CD4-positive, alpha-beta T cell treated with Interleukin-1 beta for 1 hour (primary cell): Measurements from ENCODE around the gene MKNK1.

Experiments
- DNase-seq, 2 donors: peaks; one replicate each; pipeline ENCODE4 v3.0.0-alpha.2; 2020 to 2022

The MKNK1 gene

DNA sequence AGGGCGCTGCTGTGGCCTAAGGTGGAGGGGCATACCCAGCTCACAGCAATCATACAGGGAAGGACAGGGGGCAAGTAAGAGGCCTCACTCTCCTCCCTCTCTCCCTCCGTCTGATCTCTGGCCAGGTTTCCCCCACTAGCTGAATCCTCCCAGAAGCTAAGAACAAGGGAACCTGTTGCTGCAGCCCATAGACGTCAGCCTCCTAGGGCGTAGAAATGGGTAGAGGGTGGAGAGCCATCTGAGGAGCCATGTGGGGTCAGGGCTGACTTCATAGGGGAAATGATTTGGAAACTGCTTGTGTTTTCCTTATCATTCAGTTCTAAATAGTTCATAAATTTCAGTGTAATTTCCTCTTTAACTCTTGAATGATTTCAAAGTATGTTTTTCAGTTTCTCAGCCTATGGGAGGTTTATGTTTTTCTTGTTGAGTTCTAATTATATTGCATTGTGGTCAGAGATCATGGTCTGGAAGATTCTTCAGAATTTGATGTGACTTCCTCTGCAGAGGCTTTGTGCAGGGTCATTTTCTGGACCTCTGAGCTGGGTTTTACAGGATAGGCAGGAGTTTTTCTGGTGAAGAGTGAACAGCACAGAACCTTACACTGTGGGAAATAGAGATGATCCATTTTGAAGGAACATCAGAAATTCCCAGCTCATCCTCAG is 14.8 kb upstream of the MKNK1 start:
- no peak for DNase-seq

GRCh38 chr1:46617833-46618232 is 13.8 kb upstream of the MKNK1 start:
- DNase-seq = no peak

DNA sequence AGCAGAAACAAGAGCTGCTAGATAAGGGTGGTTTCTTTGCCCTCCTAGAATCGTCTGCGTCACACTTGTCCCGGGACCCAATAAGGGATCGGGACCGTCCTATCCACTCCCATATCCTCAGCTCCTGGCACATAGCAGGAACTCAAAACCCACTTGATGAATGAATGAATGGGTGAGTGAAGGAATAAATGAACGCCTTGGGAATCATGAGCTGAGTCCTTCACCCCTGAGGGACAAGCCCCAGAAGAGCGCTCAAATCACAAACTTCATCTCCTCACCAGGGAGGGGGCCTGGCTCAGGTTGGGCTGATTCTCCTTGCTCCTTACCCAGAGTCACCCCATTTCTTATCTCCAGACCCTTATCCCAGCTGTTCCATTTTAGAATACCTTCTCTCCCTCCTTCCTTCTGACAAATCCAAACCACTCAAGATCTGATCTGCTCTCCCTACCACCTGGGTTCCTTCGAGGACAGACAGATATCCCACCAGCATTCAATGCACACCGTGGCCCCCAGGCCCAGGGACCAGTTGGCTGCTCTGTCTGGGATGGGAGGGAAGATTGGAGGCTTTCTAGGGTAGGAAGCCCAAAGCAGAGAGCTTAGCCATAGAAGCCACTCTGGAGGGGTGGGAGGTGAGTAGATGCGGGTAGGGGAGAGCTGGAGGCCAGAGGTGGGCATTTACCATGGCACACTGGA is 13.2 kb upstream of the MKNK1 start:
- DNase-seq = no peak

- DNase-seq = peak; percentile 62 to 65
Observed at GRCh38 chr1:46616277-46617107, 12.4 kb upstream of the MKNK1 start, which contains the start of gene MOB3C. MOB3C (minus strand) TSS chr1:46616811; CDS start chr1:46613321, 3,490 bp downstream.

GRCh38 chr1:46615735-46616134 is 11.7 kb upstream of the MKNK1 start:
- no peak for DNase-seq

- no peak for DNase-seq
Observed at GRCh38 chr1:46615088-46615487, 11.0 kb upstream of the MKNK1 start.

DNA sequence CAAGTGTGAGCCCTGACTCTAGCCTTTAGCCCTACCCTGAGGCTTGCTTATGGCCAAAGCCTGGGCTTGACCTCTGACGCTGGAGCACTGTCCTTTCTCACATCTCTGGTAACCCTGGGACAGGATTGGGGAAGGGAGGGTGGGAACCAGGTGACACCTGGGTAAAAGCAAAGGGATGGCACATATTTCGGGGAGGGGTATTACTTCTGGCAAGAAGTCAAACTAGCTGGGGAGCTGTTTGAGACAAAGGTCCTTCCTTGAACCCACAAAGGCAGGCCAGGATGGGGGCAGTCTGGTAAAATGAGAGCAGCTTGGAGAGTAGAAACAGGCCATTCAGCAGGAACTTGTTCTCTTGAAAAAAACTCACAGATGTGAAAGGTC is 10.5 kb upstream of the MKNK1 start:
- DNase-seq = no peak

- peak; percentile 37 to 58 for DNase-seq
Observed at GRCh38 chr1:46613661-46614603, 9.9 kb upstream of the MKNK1 start.

- no peak for DNase-seq
Observed at GRCh38 chr1:46612937-46613660, 9.0 kb upstream of the MKNK1 start.

- no peak for DNase-seq
Observed at GRCh38 chr1:46611691-46612221, 7.7 kb upstream of the MKNK1 start.

- DNase-seq = no peak
Observed at GRCh38 chr1:46607345-46608130, 3.5 kb upstream of the MKNK1 start.

DNA sequence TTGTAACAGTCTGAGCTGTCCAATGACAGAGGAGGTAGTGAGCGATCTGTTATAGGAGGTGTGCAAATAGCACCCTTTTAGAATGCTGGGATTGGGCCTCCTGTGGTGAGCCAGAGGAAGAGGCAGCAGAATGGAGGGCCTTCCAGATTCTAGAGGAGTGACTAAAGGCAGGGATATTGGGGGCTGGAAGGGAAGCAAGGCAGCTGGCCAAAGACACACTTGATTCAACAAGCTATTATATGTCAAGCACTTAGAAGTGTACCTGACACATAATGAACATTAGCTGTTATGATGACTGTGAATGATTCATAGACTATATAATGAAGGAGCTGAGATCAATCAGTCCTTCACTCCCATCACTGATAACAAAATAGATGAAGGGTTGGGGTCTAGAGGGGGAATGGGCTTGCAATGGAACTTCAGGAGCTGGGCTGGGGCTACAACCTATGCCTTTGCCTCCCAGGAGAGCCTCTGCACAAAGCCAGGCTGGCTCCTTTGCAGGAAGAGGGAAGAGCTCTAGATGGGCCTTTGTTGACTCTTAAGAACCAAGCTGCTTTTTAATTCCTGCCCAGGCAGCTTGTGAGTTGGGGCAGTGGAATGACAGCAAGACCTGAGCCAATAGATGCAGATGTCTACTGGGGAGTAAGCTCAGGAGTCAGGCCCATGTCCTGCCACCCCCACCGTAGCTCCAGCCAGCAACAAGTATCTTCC is 2.3 kb upstream of the MKNK1 start:
- DNase-seq = no peak

GRCh38 chr1:46605232-46605631 is 1.2 kb upstream of the MKNK1 start:
- peak in 1 of 2 donors; percentile 37 for DNase-seq

- no peak for DNase-seq
Observed at GRCh38 chr1:46603481-46603857, 599 bp downstream of the MKNK1 start.

DNA sequence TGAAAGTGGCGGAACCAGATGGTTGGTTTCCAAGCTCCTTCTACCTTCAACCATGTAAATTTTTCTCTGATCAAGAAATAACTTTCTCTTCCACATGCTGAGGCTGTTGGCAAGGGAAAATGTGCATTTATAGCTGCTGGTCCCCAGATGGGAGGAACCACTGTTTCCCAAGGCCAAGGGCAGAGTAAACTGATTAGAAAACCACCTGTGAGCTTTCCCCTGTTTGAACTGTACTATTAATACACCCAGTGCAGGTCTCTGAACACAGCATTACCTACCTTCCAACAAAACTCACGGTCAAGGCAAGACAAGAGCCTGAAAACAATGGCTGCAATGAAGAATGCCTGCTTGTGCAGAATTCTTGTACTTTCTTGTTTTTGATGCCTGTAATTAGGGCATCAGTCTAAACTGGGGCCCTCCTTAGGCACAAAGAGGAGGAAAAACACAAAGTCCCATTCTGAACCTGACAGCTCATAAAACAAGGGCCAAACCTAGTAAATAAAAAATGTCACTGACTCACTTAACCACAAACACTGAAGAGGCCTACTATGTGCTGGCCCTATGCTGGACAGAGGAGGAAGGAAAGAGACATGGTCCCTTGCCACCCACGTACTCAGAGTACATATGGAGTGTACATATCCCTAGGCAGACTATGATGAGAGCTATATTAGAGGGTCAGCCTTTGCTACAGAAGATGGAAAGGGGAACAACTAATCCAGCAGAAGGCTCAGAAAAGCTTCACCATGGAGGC is 2.6 kb downstream of the MKNK1 start:
- DNase-seq = no peak

GRCh38 chr1:46599059-46599970 is 4.8 kb downstream of the MKNK1 start:
- DNase-seq = no peak

- no peak for DNase-seq
Observed at GRCh38 chr1:46596846-46597245, 7.2 kb downstream of the MKNK1 start.

DNA sequence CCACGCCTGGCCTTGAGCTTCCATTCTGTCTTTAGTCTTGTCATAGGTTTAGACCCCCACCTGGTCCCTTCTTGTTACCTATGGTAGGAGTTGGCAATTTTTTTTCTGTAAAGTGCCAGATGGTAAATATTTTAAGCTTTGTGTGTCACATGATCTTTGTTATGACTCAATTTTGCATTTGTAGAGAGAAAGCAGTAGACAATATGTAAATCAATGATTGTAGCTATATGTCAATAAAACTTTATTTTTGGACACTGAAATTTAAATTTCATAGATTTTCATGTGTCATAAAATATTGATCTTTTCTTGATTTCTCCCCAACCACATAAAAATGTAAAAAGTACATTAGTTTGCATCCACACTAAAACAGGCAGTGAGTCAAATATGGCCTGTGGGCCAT is 8.0 kb downstream of the MKNK1 start:
- no peak for DNase-seq
